ENCODE results near the gene MNT.

Gene MNT

DNA sequence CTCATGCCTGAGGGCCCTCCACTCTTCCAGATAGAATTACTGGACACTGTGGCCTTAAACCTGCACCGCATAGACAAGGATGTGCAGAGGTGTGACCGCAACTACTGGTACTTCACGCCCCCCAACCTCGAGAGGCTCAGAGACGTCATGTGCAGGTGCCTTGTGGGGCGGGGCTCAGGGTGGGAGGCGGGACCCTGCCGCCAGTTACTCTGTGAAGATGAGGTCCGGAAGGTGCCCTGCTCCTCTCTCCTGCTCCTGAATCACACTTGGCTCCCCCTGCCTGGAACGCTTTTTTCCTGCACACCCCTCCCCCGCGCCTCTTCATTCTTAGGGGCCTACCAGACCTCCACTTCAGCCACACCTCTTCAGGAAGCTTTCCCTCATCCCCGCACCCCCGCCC lies 24.8 kb downstream of the MNT start:
- in situ Hi-C loops (cut with MboI; ENCODE audit: low sequenced_read_pairs, unreplicated experiment): no loop called here
- TF ChIP-seq, protein P1, sequence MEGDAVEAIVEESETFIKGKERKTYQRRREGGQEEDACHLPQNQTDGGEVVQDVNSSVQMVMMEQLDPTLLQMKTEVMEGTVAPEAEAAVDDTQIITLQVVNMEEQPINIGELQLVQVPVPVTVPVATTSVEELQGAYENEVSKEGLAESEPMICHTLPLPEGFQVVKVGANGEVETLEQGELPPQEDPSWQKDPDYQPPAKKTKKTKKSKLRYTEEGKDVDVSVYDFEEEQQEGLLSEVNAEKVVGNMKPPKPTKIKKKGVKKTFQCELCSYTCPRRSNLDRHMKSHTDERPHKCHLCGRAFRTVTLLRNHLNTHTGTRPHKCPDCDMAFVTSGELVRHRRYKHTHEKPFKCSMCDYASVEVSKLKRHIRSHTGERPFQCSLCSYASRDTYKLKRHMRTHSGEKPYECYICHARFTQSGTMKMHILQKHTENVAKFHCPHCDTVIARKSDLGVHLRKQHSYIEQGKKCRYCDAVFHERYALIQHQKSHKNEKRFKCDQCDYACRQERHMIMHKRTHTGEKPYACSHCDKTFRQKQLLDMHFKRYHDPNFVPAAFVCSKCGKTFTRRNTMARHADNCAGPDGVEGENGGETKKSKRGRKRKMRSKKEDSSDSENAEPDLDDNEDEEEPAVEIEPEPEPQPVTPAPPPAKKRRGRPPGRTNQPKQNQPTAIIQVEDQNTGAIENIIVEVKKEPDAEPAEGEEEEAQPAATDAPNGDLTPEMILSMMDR (IDR thresholded peaks at IDR 0.05; ENCODE audit: borderline replicate concordance, control extremely low read depth, extremely low read depth, insufficient read depth, missing control alignments): no peak
- no peak for DNase-seq (ENCODE audit: low spot score)

DNA sequence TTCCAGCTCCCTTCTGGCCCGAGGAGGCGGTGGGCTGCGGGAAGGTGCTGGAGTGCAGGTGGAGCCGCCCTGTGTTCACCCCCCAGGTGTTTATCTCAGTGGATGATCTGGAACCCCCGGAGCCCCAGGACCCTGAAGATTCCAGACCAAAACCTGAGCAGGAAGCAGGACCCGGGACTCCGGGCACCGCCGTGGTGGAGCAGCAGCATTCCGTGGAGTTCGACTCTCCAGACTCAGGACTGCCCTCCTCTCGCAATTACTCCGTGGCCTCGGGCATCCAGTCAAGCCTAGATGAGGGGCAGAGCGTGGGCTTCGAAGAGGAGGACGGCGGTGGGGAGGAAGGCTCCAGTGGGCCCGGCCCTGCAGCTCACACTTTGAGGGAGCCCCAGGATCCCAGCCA lies 25.5 kb downstream of the MNT start:
- in situ Hi-C loops (cut with MboI; ENCODE audit: low sequenced_read_pairs, unreplicated experiment): no loop called here
- DNase-seq (ENCODE audit: low spot score): no peak
- TF ChIP-seq, protein P1 (IDR thresholded peaks at IDR 0.05; ENCODE audit: borderline replicate concordance, control extremely low read depth, extremely low read depth, insufficient read depth, missing control alignments): no peak

DNA sequence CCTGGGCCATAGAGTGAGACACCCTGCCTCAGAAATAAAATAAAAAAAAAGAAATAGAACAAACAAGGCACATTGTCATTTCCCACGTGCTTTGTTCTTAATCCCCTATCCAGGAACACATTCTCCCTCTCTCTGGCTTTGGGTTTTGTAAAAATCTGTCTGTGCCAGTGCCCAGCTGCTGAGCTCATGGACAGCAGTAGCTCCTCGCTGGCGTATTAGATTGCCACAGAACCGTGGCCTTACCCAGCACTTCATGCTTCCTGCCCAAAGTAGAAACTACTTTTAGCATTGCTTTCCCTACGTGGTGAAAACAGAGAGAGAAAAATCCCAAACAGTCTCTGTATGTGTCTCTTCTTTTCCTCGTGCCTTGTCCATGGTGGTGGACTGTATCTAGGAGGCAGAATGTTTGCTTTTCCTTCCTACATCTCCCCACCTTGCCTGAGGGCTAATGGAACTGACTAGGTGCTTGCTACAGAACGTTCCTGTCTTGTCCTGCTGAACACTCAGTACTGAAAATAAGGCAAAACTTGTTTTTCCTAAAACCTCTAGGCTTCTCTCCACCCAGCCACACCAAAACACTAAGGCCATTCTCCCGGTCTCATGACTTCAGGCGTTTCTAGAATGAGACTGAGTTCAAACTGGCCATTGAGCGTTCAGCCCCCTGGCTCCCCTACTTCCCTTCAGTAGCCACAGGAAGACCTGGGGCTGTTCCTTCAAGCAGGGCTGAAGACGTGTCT lies 26.1 kb downstream of the MNT start:
- TF ChIP-seq, protein P1 (IDR thresholded peaks at IDR 0.05; ENCODE audit: borderline replicate concordance, control extremely low read depth, extremely low read depth, insufficient read depth, missing control alignments): no peak
- in situ Hi-C loops (cut with MboI; ENCODE audit: low sequenced_read_pairs, unreplicated experiment): no loop called here
- DNase-seq (ENCODE audit: low spot score): no peak

DNA sequence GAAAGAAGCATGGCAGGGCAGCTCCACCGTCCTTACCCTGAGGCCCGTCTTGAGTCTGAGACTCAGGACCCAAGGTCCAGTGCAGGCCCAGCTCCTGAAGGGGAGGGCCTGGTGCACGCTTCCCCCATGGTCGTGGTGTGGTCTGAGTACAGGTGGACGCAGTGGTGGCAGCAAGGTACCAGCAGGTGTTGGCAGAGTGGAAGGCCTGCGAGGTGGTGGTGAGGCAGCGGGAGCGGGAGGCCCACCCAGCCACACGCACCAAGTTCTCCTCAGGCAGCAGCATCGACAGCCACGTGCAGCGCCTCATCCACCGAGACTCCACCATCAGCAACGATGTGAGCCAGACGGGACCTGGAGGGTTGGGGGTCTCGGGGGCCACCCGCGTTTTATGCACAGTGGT lies 27.7 kb downstream of the MNT start:
- in situ Hi-C loops (cut with MboI; ENCODE audit: low sequenced_read_pairs, unreplicated experiment): no loop called here
- TF ChIP-seq, protein P1 (IDR thresholded peaks at IDR 0.05; ENCODE audit: borderline replicate concordance, control extremely low read depth, extremely low read depth, insufficient read depth, missing control alignments): no peak
- no peak for DNase-seq (ENCODE audit: low spot score)

DNA sequence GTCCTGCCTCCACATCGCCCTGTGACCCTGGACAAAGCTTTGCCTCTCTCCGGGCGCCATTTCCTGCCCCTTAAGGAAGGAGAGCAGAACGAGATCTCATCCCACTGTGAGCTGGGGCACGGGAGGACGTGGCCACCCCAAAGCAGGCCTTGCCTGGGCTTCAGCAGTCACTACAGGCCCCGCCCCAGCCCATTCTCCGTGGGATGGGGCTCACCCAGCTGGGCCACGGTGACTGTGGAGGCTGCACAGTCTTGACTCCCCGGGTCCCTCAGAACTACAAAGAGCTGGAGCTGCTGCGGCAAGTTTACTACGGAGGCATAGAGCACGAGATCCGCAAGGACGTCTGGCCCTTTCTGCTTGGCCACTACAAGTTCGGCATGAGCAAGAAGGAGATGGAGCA lies 28.2 kb downstream of the MNT start:
- no peak for DNase-seq (ENCODE audit: low spot score)
- TF ChIP-seq, protein P1 (IDR thresholded peaks at IDR 0.05; ENCODE audit: borderline replicate concordance, control extremely low read depth, extremely low read depth, insufficient read depth, missing control alignments): no peak
- in situ Hi-C loops (cut with MboI; ENCODE audit: low sequenced_read_pairs, unreplicated experiment): no loop called here

DNA sequence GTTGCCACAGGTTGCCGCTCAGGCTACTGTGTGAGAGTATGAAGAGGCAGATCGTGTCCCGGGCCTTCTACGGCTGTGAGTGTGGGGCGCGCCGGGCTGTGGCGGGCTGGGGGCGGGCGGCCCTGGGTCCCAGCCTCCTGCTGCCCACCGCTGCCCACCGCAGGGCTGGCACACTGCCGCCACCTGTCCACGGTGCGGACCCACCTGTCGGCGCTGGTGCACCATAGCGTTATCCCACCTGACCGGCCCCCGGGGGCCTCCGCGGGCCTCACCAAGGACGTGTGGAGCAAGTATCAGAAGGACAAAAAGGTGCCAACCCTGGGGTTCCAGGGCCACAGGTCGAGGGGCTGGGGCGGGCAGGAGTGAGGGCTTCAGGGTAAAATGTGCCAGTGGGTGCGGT lies 28.7 kb downstream of the MNT start:
- no peak for DNase-seq (ENCODE audit: low spot score)
- TF ChIP-seq, protein P1 (IDR thresholded peaks at IDR 0.05; ENCODE audit: borderline replicate concordance, control extremely low read depth, extremely low read depth, insufficient read depth, missing control alignments): no peak
- in situ Hi-C loops (cut with MboI; ENCODE audit: low sequenced_read_pairs, unreplicated experiment): no loop called here
